Measurements from ENCODE around the gene INSR. TPM values are rescaled to one million over a fixed set of nuclear protein-coding genes. Genes with fewer than 3 reads are reported as not detected.
"Not testable (repeated sequence)": the region's sequence is repeated elsewhere in the genome, so short reads cannot be mapped to it uniquely, and the experiment has no call there.

The INSR gene
- total RNA-seq, 4 donors from 2014 or later = 46.0 to 97.6 (median 68.3) TPM

- Histone ChIP-seq H3K27me3 (no peaks in the 10 kb centered on the region), H3K4me3 (no peak overlapping the region), H3K27ac (peak overlapping the region; percentile 91 to 99), H3K36me3 (no peaks in the 10 kb centered on the region), H3K9me3 (no peaks in the 10 kb centered on the region), H3K4me1 (no peaks in the 10 kb centered on the region)
- TF ChIP-seq POLR2A (IDR thresholded peaks at IDR 0.05) = peak; percentile 34 to 43
- no peak for TF ChIP-seq CTCF (IDR thresholded peaks at IDR 0.05)
- peak; percentile 83 to 96 for DNase-seq
- intact Hi-C loops (cut with DNase I; ENCODE audit: low total_unique reads) = no loop called here
These were observed 134.9 kb downstream of the INSR start for GRCh38 chr19:7159105-7159933.

DNA sequence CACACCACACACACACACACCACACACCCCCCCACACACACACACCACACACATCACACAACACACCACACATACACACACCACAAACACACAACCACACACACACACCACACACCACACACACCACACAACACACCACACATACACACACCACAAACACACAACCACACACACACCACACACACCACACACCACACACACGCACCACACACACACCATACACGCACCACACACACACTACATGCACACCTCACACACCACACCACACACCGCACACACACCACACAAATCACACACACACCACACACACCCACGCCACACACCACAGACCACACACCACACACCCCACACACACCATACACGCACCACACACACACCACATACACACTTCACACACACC, 141.2 kb downstream of the INSR start:
- DNase-seq = no peak
- Histone ChIP-seq H3K4me1 (no peaks in the 10 kb centered on the region), H3K27me3 (no peaks in the 10 kb centered on the region), H3K27ac (peak overlapping the region in 1 of 2 donors; percentile 45), H3K9me3 (no peaks in the 10 kb centered on the region), H3K4me3 (no peak overlapping the region), H3K36me3 (no peaks in the 10 kb centered on the region)
- TF ChIP-seq POLR2A (IDR thresholded peaks at IDR 0.05) (no peak), CTCF (IDR thresholded peaks at IDR 0.05) (no peak)
- intact Hi-C loops (cut with DNase I; ENCODE audit: low total_unique reads) = no loop called here

DNA sequence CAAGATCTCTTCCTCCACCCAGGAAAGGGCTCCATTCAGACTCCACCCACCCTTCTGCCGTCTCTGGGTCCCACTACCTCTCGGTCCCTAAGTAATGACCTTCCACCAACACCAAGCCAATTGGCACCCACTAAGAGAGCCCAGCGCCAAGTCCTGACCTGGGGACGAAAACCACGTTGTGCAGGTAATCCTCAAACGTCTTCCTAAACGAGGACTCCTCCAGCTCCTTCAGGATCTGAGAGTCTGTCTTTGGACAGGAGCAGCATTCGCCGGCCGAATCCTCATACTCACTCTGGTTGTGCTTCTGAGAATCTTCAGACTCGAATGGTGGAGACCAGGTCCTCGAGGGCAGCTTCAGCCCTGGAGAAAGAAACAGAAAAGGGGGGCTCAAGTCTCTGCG, 141.6 kb downstream of the INSR start:
- TF ChIP-seq CTCF (IDR thresholded peaks at IDR 0.05) (no peak), POLR2A (IDR thresholded peaks at IDR 0.05) (no peak)
- no peaks in the 10 kb centered on the region for H3K36me3 ChIP-seq
- intact Hi-C loops (cut with DNase I; ENCODE audit: low total_unique reads) = no loop called here

GRCh38 chr19:7149956-7150705, 144.1 kb downstream of the INSR start:
- H3K9me3 ChIP-seq = no peaks in the 10 kb centered on the region
- TF ChIP-seq POLR2A (IDR thresholded peaks at IDR 0.05) = no peak
- H3K27me3 ChIP-seq = no peaks in the 10 kb centered on the region
- no peak overlapping the region for H3K4me3 ChIP-seq
- DNase-seq = no peak
- peak overlapping the region in 1 of 2 donors; percentile 42 for H3K27ac ChIP-seq
- H3K4me1 ChIP-seq = no peaks in the 10 kb centered on the region
- intact Hi-C loops (cut with DNase I; ENCODE audit: low total_unique reads) = loop anchor here (2.0 to 10.0 kb wide), 2 partner anchors 49 to 195 kb away; partner anchors contain the start of gene ARHGEF18
- H3K36me3 ChIP-seq = no peaks in the 10 kb centered on the region

More for the DNA sequence above, 141.6 kb downstream of the INSR start:
- H3K9me3 ChIP-seq = no peaks in the 10 kb centered on the region
- H3K4me3 ChIP-seq = no peak overlapping the region
- H3K27ac ChIP-seq = peak overlapping the region; percentile 31 to 54
- no peak for DNase-seq
- no peaks in the 10 kb centered on the region for H3K4me1 ChIP-seq
- H3K27me3 ChIP-seq = no peaks in the 10 kb centered on the region

DNA sequence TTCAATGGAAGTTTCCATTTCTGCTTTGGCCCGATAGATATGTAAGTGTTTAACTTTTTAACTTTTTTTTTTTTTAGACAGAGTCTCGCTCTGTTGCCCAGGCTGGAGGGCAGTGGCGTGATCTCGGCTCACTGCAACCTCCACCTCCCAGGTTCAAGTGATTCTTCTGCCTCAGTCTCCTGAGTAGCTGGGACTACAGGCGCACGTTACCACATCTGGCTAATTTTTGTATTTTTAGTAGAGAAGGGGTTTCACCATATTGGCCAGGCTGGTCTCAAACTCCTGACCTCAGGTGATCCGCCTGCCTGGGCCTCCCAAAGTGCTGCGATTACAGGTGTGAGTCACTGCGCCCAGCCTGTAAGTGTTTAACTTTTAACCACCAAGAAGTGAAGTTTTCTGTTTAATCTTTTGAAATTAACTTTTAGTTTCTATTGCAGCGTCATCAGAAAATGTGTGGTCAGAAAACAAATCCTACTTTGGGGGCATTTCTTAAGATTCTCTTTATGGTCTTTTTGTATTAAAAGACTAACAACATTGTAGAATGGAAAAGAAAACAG, 147.0 kb downstream of the INSR start:
- H3K4me1 ChIP-seq, DNase-seq, H3K4me3 ChIP-seq, H3K9me3 ChIP-seq, H3K27me3 ChIP-seq, H3K36me3 ChIP-seq: not testable (repeated sequence)
- H3K27ac ChIP-seq = peak overlapping the region in 1 of 2 donors; percentile 43
- intact Hi-C loops (cut with DNase I; ENCODE audit: low total_unique reads) = loop anchor here (10.0 kb wide), 1 partner anchor 198 kb away; the partner anchor contains the start of gene ARHGEF18

DNA sequence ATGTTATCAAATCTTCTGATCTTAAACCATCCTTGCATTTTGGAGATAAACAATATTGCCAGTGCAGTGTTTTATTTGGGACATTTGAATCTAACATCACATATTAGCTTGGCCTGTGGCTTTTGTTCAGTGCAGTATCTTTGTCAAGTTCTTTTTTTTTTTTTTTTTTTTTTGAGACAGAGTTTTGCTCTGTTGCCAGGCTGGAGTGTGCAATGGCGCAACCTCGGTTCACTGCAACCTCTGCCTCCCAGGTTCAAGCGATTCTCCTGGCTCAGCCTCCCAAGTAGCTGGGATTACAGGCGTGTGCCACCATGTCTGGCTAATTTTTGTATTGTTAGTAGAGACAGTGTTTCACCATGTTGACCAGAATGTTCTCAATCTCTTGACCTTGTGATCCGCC, 148.1 kb downstream of the INSR start:
- peak overlapping the region; percentile 11 to 63 for H3K27ac ChIP-seq
- H3K27me3 ChIP-seq, H3K36me3 ChIP-seq, H3K4me3 ChIP-seq, DNase-seq, H3K4me1 ChIP-seq, H3K9me3 ChIP-seq: not testable (repeated sequence)
- intact Hi-C loops (cut with DNase I; ENCODE audit: low total_unique reads) = loop anchor here (10.0 kb wide), 1 partner anchor 199 kb away; the partner anchor contains the start of gene ARHGEF18
